ENCODE data around the gene PPP1R14B.

PPP1R14B gene, protein sequence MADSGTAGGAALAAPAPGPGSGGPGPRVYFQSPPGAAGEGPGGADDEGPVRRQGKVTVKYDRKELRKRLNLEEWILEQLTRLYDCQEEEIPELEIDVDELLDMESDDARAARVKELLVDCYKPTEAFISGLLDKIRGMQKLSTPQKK

DNA sequence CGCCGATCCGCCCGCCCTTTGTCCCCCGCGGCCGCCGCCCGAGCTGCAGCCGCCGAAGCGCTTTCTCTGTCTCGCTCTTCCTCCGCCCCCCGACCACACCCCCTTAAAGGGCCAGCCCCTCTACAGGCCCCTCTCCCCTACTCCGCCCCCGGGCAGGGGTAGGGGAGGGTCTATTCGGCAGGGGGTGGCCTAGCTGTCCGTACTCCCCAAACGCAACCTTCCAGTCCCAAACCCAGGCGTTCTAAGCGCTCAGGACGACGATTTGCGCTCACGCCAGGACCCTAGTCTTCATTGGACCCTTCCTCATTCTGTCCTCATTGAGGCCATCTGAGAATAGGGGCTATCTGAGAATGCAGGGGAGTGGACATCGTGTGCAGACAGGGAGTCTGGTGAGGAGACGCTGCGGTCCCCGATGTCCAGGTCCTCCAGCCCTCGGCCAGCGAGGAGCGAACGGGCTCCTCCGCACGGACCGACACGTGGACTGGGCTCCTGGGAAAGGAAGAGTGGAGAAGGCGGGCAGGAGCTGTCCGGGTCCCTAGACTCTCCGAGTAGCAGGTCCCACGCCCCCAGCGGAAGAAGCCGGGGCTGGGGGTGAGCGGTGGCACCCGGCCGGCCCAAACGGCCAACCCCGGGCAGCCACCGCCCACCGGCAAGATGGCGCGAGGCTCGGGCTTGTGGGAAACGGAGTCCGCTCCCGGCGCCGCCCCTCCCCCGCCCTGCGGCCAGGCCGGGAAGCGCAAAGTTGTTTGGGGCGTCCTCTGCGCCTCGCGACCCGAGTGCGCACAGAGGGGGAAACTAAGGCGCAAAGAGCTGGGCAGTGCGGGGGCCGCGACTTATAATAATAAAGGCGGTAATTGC lies at the start of gene PPP1R14B:
Gene PPP1R14B (minus strand): TSS at position 73 of the 858 bp plus-strand sequence. CDS start 270 bp downstream, outside the sequence.
- TF ChIP-seq EGR1 (IDR thresholded peaks at IDR 0.05) (peak; percentile 34), CREB1 (IDR thresholded peaks at IDR 0.05; ENCODE audit: low read depth) (no peak), CEBPB (IDR thresholded peaks at IDR 0.05) (no peak), EP300 (IDR thresholded peaks at IDR 0.05; ENCODE audit: borderline replicate concordance) (0 out of 2 replicates have a peak, but pooled peaks have one; percentile 27), RAD21 (IDR thresholded peaks at IDR 0.05; ENCODE audit: low read depth) (no peak), FOXM1 (IDR thresholded peaks at IDR 0.05; ENCODE audit: borderline replicate concordance, low read depth) (no peak), TCF12 (IDR thresholded peaks at IDR 0.05; ENCODE audit: low read depth) (peak; percentile 64; the same call in 1 of the 2 replicates), ZBTB7A (IDR thresholded peaks at IDR 0.05; ENCODE audit: low read depth) (peak; percentile 93), YY1 (IDR thresholded peaks at IDR 0.05; ENCODE audit: low read depth) (peak; percentile 97), TEAD4 (IDR thresholded peaks at IDR 0.05) (no peak), NFIC (IDR thresholded peaks at IDR 0.05) (0 out of 2 replicates have a peak, but pooled peaks have one; percentile 15), TAF1 (IDR thresholded peaks at IDR 0.05; ENCODE audit: low read depth) (peak; percentile 17; the same call in 1 of the 2 replicates)
- TF ChIP-seq, protein P1, sequence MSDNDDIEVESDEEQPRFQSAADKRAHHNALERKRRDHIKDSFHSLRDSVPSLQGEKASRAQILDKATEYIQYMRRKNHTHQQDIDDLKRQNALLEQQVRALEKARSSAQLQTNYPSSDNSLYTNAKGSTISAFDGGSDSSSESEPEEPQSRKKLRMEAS (IDR thresholded peaks at IDR 0.05): peak; percentile 97
- TF ChIP-seq, protein P2, sequence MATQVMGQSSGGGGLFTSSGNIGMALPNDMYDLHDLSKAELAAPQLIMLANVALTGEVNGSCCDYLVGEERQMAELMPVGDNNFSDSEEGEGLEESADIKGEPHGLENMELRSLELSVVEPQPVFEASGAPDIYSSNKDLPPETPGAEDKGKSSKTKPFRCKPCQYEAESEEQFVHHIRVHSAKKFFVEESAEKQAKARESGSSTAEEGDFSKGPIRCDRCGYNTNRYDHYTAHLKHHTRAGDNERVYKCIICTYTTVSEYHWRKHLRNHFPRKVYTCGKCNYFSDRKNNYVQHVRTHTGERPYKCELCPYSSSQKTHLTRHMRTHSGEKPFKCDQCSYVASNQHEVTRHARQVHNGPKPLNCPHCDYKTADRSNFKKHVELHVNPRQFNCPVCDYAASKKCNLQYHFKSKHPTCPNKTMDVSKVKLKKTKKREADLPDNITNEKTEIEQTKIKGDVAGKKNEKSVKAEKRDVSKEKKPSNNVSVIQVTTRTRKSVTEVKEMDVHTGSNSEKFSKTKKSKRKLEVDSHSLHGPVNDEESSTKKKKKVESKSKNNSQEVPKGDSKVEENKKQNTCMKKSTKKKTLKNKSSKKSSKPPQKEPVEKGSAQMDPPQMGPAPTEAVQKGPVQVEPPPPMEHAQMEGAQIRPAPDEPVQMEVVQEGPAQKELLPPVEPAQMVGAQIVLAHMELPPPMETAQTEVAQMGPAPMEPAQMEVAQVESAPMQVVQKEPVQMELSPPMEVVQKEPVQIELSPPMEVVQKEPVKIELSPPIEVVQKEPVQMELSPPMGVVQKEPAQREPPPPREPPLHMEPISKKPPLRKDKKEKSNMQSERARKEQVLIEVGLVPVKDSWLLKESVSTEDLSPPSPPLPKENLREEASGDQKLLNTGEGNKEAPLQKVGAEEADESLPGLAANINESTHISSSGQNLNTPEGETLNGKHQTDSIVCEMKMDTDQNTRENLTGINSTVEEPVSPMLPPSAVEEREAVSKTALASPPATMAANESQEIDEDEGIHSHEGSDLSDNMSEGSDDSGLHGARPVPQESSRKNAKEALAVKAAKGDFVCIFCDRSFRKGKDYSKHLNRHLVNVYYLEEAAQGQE (IDR thresholded peaks at IDR 0.05; ENCODE audit: low read depth): peak; percentile 28; the same call in 1 of the 2 replicates
- TF ChIP-seq, protein P3, sequence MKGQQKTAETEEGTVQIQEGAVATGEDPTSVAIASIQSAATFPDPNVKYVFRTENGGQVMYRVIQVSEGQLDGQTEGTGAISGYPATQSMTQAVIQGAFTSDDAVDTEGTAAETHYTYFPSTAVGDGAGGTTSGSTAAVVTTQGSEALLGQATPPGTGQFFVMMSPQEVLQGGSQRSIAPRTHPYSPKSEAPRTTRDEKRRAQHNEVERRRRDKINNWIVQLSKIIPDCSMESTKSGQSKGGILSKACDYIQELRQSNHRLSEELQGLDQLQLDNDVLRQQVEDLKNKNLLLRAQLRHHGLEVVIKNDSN (IDR thresholded peaks at IDR 0.05): no peak; the same call in 1 of the 2 replicates

DNA sequence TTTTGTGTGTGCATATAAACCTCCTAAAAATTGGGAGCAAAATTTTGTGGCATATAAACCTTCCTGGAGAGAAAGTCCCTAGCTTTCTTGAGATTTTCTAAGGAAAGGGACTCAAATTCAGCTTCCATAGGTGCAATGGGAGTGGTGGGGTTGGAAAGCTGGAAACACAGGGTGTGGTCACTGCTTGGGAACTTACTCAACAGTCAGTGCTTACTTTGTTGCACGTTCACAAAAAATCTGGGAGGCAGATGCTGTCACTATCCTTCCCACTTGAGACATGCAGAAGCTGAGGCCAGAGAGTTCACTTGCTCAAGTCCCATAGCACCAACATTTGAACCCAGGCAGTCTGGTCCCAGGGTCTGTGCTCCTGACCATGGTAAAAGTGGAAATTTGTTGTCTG lies 49.5 kb upstream of the PPP1R14B start:
- TF ChIP-seq CEBPB (IDR thresholded peaks at IDR 0.05) (no peak), YY1 (IDR thresholded peaks at IDR 0.05; ENCODE audit: low read depth) (no peak), CREB1 (IDR thresholded peaks at IDR 0.05; ENCODE audit: low read depth) (no peak), FOXM1 (IDR thresholded peaks at IDR 0.05; ENCODE audit: borderline replicate concordance, low read depth) (no peak), EP300 (IDR thresholded peaks at IDR 0.05; ENCODE audit: borderline replicate concordance) (no peak), NFIC (IDR thresholded peaks at IDR 0.05) (no peak), ZBTB7A (IDR thresholded peaks at IDR 0.05; ENCODE audit: low read depth) (no peak), EGR1 (IDR thresholded peaks at IDR 0.05) (no peak), TEAD4 (IDR thresholded peaks at IDR 0.05) (no peak), TAF1 (IDR thresholded peaks at IDR 0.05; ENCODE audit: low read depth) (no peak), TCF12 (IDR thresholded peaks at IDR 0.05; ENCODE audit: low read depth) (no peak)
- TF ChIP-seq, protein P1 (IDR thresholded peaks at IDR 0.05): no peak
- TF ChIP-seq, protein P2 (IDR thresholded peaks at IDR 0.05; ENCODE audit: low read depth): no peak
- TF ChIP-seq, protein P3 (IDR thresholded peaks at IDR 0.05): no peak

DNA sequence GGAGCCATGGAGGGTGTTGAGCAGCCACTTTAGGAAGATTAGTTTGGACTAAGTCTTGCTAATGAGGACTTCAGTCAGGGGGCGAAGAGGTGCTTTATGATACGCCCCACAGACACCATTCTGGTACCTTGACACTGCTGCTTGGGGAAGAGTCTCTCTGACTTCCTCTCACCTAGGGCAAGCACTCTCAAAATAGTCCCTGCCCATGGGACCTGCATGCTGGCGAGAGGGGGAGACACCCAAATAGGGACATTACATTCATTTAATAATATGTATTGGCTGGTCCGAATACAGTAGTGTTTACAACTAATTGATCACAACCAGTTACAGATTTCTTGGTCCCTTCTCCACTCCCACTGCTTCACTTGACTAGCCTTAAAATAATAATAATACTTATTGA lies 49.0 kb upstream of the PPP1R14B start:
- TF ChIP-seq NFIC (IDR thresholded peaks at IDR 0.05) (no peak), FOXM1 (IDR thresholded peaks at IDR 0.05; ENCODE audit: borderline replicate concordance, low read depth) (no peak), TEAD4 (IDR thresholded peaks at IDR 0.05) (no peak), TAF1 (IDR thresholded peaks at IDR 0.05; ENCODE audit: low read depth) (no peak), CEBPB (IDR thresholded peaks at IDR 0.05) (no peak)
- TF ChIP-seq, protein P2 (IDR thresholded peaks at IDR 0.05; ENCODE audit: low read depth): no peak
- TF ChIP-seq, protein P3 (IDR thresholded peaks at IDR 0.05): no peak

Data from Ishikawa (cell line).